NCI-H128 (cell line): ENCODE results near the gene RFC1.
"Not testable (repeated sequence)": the region's sequence is repeated elsewhere in the genome, so short reads cannot be mapped to it uniquely, and the experiment has no call there.

Experiments used
- DNase-seq: peaks from one replicate; lab custom pipeline; 2025; ENCODE audit not compliant: unreplicated experiment; lab: John Stamatoyannopoulos, UW

The RFC1 gene, protein sequence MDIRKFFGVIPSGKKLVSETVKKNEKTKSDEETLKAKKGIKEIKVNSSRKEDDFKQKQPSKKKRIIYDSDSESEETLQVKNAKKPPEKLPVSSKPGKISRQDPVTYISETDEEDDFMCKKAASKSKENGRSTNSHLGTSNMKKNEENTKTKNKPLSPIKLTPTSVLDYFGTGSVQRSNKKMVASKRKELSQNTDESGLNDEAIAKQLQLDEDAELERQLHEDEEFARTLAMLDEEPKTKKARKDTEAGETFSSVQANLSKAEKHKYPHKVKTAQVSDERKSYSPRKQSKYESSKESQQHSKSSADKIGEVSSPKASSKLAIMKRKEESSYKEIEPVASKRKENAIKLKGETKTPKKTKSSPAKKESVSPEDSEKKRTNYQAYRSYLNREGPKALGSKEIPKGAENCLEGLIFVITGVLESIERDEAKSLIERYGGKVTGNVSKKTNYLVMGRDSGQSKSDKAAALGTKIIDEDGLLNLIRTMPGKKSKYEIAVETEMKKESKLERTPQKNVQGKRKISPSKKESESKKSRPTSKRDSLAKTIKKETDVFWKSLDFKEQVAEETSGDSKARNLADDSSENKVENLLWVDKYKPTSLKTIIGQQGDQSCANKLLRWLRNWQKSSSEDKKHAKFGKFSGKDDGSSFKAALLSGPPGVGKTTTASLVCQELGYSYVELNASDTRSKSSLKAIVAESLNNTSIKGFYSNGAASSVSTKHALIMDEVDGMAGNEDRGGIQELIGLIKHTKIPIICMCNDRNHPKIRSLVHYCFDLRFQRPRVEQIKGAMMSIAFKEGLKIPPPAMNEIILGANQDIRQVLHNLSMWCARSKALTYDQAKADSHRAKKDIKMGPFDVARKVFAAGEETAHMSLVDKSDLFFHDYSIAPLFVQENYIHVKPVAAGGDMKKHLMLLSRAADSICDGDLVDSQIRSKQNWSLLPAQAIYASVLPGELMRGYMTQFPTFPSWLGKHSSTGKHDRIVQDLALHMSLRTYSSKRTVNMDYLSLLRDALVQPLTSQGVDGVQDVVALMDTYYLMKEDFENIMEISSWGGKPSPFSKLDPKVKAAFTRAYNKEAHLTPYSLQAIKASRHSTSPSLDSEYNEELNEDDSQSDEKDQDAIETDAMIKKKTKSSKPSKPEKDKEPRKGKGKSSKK

DNA sequence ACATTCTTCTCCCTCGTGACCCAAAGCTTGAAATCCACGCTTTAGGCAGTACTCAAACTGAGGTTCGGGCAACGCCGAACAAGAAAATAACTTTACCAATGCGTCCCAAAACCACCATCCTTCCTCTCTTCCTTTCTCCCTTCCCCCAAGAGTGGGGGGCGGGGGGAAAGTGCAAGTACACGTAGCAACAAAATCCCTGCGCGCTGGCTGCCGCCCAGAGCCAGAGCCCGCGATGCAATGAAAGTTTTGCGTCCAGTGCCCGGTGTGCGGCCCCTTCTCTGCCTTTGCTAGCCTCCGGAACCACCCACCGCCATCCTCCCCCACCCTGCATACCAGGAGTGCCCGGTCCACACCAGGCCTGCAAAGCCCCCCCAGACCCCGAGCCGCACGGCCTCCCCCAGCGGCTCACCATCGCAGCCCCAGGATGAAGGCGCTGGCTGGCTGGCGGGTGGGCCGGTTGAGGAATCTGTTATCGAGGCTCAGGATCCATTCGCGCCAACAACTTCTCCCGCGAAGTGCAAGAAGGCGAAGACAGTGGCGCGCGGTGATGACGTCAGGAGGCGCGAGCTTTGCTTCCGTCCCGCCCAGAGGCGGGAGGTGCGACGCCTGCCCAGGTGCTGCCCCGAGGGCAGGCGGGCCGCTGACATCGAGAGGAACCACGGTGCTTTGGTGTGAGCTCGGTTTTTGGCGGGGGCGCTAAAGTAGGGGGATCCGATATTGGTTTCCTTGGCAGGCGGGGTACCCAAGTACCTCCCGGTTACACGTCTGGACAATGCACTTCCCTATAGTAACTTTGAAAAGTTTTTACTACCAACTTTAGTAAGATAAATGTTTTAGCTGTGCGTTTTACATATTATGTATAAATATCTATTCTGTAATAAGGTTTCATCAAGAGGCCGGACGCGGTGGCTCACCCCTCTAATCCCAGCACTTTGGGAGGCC is at the start of gene RFC1:
Gene RFC1, minus strand, starts transcription at position 533 of the 942 bp plus-strand sequence. Its CDS starts 121 bp downstream, at position 412.
- DNase-seq: peak; percentile 41

DNA sequence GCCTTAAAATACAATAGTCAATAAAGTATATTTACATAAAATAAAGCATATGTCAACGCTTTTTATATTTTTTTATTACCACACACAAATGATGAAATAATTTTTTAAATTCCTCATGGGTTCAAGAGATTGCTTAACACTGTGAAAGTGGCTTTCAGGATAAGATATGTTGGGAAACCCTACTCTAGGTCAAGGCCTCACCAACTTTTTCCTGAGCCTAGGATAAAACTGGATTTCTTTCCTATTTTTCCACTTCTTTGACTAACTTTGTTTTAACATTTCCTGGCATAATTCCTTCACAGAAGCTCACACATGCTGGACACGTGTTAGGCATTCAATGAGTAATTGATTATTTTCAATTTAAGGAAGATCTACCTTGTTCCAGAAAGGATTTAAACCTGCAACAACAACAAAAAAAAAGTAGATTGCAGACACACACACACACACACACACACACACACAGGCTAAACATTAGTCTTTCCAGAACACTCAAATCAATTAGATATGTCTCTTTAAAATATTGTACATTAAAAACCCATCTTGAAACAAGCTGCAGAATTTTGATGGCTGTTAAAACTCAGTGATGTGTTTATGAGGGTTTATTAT is 49.6 kb upstream of the RFC1 start:
- no peak for DNase-seq

DNA sequence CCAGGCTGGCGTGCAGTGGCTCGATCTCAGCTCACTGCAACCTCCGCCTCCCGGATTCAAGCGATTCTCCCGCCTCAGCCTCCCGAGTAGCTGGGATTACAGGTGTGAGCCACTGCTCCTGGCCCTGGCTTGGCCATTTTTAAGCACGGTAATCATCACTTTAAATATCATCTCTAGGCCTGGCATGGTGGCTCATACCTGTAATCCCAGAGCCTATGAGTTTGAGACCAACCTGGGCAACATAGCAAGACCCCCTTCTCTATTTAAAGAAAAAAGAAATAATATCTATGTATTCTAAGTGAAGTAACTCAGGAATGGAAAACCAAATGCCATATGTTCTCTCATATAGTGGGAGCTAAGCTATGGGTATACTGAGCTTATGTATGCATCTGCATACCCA is 45.4 kb upstream of the RFC1 start:
- DNase-seq: not testable (repeated sequence)

DNA sequence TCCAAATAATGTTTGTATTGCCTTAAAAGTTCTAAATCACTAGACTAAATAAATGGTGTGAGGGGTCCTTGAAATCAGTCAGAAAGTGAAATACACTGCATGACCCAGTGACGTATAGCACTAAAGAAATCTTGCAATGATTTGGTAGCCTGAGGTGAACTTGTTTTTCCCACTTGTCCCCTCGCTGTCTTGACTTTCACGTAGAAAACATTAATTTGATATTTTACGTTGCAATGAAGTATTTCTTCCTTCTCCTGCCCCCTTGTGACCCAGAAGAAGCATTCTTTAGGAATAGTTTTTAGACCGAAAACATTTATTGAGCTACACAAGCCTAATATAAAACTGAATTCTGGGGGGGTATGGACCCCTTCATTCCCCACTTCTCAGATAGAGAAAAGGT is 44.3 kb upstream of the RFC1 start:
- DNase-seq: no peak

DNA sequence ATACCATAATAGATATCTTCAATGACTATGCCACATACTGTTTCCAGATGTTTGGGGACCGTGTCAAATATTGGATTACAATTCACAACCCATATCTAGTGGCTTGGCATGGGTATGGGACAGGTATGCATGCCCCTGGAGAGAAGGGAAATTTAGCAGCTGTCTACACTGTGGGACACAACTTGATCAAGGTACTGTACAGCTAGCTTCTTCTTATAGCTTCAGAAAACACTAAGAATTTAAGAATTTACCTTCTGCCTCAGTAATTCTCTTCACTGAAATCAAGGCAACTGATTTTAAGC is 41.4 kb upstream of the RFC1 start:
- DNase-seq: no peak

DNA sequence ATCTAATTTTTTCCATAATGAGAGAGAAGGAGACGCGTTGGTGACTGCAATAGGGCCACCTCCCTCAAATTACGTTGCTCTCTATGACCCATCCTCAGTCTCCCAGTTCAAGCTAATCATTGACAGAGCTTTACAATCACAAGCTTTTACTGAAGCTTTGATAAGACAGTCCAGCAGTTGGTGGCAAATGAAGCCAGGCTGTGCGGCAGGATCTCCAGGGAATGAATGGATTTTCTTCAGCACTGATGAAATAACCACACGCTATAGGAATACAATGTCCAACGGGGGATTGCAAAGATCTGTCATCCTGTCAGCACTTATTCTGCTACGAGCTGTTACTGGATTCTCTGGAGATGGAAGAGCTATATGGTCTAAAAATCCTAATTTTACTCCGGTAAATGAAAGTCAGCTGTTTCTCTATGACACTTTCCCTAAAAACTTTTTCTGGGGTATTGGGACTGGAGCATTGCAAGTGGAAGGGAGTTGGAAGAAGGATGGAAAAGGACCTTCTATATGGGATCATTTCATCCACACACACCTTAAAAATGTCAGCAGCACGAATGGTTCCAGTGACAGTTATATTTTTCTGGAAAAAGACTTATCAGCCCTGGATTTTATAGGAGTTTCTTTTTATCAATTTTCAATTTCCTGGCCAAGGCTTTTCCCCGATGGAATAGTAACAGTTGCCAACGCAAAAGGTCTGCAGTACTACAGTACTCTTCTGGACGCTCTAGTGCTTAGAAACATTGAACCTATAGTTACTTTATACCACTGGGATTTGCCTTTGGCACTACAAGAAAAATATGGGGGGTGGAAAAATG is 40.8 kb upstream of the RFC1 start, which contains the start of gene KLB:
Gene KLB, plus strand, starts transcription at position 168 of the 821 bp plus-strand sequence. Its CDS starts 20 bp downstream, at position 188.
- DNase-seq: no peak

DNA sequence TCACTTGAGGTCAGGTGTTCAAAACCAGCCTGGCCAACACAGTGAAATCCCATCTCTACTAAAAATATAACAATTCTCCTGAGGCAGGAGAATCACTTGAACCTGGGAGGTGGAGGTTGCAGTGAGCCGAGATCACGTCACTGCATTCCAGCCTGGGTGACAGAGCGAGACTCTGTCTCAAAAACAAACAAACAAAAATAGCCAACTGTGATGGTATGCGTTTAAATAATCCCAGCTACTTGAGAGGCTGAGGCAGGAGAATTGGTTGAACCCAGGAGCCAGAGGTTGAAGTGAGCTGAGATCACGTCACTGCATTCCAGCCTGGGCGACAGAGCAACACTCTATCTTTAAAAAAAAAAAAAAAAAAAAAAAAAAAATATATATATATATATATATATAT is 35.5 kb upstream of the RFC1 start:
- not testable (repeated sequence) for DNase-seq

DNA sequence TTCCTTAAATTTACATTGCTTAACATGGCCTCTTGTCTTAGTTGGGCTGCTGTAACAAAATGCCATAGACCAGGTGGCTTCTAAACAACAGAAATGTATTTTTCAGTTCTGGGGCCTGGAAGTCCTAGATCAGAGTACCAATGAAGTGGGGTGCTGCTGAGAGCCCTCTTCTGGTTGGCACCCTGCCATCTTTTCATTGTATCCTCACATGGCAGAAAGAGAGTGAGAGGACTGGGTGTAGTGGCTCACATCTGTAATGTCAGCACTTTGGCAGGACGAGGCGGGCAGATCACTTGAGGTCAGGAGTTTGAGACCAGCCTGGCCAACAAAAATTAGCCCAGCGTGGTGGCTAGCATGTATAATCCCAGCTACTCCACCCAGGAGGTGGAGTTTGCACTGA is 28.5 kb upstream of the RFC1 start:
- peak; percentile 2 for DNase-seq

DNA sequence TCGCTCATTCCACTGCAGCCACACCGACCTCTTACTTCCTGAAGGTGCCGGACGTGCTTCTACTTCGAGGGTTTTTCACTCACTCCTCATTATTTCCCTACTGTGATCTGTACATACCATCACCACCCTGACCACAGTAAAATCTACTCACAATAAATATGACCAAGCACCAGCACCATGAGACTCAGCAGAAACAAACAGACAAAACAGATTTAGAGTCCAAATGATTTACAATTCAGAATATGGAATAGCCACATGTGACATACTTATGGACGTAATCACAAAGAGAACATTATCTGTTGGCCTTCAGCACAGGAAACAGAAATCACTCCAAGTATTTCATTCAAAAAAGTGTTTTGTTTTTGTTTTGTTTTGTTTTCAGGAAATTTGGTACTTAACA is 24.4 kb upstream of the RFC1 start:
- no peak for DNase-seq

DNA sequence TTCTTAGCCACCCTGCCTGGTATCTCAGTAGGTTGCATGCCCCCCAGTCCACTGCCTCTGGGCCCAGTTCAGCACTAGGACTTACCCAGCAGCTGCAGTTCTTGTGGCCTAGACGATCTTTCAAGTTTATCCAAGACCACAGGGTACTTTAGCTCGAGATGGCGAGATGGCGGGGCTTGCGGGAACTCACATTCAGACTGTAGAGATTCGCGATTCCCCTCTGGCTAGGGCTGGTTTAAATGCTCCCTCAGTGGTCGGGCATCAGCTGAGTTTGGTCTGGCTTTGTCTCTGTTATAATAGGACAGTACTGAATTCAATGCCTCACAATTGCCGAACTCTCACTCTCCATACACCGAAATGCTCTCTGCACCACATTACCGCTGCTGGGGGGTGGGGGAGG is 18.4 kb upstream of the RFC1 start:
- no peak for DNase-seq

DNA sequence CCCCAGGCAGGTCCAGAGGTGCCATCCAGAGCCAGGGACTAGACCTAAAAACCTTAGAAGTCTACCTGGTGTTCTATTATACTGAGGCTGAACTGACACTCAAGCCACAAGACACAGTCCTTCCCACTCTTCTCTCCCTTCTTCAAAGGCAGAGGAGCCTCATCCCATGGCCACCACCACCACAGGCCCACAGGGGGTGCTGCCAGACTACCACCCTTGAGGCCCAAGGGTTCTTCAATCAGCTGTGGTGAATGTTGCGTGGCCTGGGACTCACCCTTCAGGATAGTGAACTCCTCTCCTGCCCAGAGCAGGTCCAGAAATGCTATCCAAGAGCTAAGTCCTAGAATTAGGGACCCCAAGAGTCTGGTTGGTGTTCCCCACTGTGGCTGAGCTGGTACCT is 17.5 kb upstream of the RFC1 start:
- no peak for DNase-seq

DNA sequence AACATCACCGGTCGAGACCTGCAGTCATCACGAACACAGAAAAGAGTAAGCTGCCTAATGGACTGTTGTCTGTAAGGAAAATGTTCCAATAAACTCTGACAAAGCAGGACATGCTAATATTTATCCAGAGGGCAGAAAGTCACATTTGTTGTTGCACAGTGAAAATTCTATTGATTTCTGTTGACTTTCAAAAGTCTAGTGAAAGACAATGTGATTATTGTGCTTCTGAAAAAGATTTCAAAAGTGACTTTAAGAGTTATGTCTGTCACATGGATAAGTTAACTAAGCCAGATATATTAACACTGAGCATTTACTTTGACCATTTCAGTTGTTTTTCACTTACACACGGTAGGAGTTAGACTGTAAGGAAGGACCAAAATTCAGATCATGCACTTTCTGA is 9.3 kb upstream of the RFC1 start:
- DNase-seq: no peak

DNA sequence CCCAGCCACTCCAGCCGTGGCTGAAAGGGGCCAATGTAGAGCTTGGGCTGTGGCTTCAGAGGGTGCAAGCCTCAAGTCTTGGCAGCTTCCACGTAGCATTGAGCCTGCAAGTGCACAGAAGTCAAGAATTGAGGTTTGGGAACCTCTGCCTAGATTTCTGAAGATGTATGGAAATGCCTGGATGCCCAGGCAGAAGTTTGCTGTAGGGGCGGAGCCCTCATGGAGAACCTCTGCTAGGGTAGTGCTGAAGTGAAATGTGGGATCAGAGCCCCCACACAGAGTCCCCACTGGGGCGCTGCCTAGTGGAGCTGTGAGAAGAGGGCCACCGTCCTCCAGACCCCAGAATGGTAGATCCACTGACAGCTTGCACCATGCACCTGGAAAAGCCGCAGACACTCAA is 5.0 kb upstream of the RFC1 start:
- not testable (repeated sequence) for DNase-seq

DNA sequence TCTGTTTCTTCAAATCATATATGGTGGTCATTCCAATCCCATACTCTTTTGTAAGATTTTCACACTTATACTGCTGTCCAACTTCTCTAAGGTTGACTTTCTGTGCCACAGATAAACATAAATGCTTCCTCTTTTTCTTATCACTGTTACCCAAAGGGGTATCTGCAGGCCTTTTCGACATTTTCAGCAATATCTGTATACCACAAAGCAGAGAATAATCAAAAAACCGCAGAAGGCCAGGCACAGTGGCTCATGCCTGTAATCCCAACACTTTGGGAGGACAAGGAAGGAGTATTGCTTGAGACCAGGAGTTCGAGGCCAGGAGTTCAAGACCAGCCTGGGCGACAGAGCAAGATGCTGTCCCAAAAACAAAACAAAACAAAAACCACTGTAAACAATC is 3.1 kb upstream of the RFC1 start:
- DNase-seq: no peak

DNA sequence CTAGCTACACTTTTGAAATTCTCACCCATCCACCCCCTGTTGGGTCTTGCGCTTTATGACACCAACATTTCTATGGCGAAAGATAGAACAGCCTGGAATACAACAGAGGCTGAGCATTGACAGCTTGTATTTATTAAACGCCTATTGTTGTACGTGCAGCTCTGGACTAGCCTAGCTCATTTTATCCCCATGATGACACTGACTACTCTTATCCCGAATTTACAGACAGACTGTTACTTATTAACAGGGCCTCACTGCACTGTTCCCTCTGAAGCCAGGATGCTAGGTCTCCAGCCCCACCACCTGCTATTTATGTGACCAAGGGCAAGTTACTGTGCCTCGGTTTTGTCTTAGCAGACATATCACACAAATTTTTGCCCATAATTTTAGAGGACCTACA is 1.0 kb upstream of the RFC1 start:
- DNase-seq: no peak

DNA sequence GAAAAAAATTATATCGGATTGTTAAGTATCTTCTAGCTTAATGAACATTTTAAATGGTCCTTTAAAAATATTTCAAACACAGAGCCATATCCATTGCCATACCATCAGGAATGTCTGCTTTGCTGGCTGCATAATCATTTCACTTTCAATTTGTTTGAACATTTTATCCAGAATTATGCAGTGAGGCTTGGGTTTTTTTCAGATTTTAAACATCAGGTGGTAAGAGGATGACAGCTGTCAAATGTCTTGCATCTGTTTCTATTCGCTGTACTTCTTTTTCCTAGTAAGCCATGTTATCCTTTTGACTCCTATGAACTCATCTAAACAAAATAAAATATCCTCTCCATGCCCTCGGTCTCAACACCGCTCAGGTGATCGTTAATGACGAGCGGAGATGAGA is 802 bp downstream of the RFC1 start:
- no peak for DNase-seq

DNA sequence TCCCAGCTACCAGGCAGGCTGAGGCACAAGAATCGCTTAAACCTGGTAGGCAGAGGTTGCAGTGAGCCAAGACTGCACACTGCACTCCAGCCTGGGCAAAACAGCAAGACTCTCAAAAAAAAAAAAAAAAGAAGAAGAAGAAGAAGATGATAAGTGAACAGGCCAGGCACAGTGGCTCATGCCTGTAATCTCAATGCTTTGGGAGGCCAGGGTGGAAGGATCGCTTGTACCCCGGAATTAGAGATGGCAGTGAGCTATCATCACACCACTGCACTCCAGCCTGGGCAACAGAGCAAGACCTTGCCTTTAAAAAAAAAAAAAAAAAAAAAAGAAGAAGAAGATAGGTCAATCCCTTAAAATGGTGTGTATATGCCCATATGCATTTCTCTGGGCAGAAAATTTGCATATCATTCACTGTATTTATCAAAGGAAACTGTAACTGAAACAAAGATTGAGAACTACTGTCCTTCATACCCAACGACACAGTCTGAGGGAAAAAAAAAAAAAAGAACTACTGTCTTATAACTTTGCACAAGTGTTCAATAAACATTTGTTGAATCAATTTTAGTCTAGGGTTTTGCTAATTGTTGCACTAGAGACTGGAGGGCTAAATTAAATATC is 2.3 kb downstream of the RFC1 start:
- DNase-seq: no peak

DNA sequence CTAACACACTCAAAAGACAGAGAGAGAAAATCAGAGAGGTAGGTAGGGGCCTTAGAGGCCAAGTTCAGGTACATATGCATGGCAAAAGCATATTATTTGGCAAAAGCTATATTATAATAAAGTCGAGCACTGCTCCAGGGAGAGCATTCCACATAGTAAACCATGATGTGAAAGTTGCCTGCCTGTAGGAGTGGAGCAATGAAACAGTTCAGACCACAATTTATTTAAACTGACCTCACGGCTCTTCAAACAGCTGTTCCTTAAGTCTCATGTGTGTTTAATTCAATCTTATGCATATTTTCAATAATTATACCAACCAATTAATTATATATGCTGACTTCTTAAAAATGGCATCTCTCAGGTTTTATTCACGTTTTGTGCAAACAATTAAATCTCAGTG is 3.3 kb downstream of the RFC1 start:
- DNase-seq: no peak

DNA sequence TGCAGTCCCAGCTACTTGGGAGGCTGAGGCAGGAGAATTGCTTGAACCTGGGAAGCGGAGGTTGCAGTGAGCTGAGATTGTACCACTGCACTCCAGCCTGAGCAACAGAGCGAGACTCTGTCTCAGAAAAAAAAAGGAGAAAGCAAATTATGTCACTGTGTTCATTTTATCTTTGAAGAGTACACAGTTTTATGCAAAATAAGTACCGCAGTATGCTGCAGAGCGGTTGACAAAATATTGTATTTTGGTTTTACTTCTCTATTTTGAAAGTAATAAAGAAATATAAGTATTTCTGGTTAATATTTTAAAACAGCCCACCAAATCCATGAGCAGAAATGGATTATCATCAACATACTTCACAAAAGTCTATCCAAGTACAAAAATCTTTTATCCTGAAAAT is 5.6 kb downstream of the RFC1 start:
- DNase-seq: not testable (repeated sequence)
